K562 (cell line): ENCODE data around the gene IFITM2. TPM values are rescaled to one million over a fixed set of nuclear protein-coding genes. Genes with fewer than 3 reads are reported as not detected.

Source experiments
- MTA3 ChIP-seq: fragments of 450-650 bp; formaldehyde crosslinking; IDR thresholded peaks from 2 replicates; pipeline ENCODE4 v1.6.1; 2017; ENCODE audit warnings: mild to moderate bottlenecking, borderline replicate concordance
- PML ChIP-seq: IDR thresholded peaks from 2 replicates; pipeline ENCODE4 v1.6.1; 2012; ENCODE audit warnings: low read length, inconsistent platforms
- polyA plus RNA-seq, 8 experiments: library from polyadenylated mRNA; depleted of rRNA in 4 of 8; stranded (reverse) in 5 of 8; unstranded in 3 of 8; fragments of >200 nt; fragmentation: Nextera tagmentation in 2 of 8; fragmentation: Illumina TruSeq in 1 of 8; extraction: Ambion mirVana in 2 of 8; extraction: Trizol in 1 of 8; gene quantifications; 2 replicates each; pipeline versions ENCODE4 v1.2.1 to v1.2.3, GENCODE V29; 2011 to 2014; ENCODE audit warnings: inconsistent platforms in 1 of 8, missing spikeins in 1 of 8
- total RNA-seq, 7 experiments: library from RNA; depleted of rRNA in 6 of 7; stranded (reverse); fragments of >200 nt in 6 of 7; fragmentation: Illumina TruSeq in 2 of 7; extraction: Trizol in 2 of 7; gene quantifications; 2 replicates each; pipeline versions ENCODE4 v1.2.1 to v1.2.3, GENCODE V29; 2011 to 2021; ENCODE audit warnings: low replicate concordance in 1 of 7
- TF ChIP-seq, protein P1 (sequence below): fragments of 200-800 bp; sonication (Bioruptor generic); IDR thresholded peaks from 2 replicates; pipeline ENCODE4 v1.6.1; 2016; ENCODE audit warnings: missing genetic modification characterization, missing compliant biosample characterization
- TF ChIP-seq, protein P2 (sequence below), 2 experiments: fragments of 450-650 bp; IDR thresholded peaks; 2 replicates each; pipeline ENCODE4 v1.6.1; 2016

The IFITM2 gene
- total and polyA plus RNA-seq, 9 of the 15 experiments (the other 6 are each of a cell fraction or from before 2014, with no cell fraction given) = 52.8 to 4,872 (median 356) TPM

DNA sequence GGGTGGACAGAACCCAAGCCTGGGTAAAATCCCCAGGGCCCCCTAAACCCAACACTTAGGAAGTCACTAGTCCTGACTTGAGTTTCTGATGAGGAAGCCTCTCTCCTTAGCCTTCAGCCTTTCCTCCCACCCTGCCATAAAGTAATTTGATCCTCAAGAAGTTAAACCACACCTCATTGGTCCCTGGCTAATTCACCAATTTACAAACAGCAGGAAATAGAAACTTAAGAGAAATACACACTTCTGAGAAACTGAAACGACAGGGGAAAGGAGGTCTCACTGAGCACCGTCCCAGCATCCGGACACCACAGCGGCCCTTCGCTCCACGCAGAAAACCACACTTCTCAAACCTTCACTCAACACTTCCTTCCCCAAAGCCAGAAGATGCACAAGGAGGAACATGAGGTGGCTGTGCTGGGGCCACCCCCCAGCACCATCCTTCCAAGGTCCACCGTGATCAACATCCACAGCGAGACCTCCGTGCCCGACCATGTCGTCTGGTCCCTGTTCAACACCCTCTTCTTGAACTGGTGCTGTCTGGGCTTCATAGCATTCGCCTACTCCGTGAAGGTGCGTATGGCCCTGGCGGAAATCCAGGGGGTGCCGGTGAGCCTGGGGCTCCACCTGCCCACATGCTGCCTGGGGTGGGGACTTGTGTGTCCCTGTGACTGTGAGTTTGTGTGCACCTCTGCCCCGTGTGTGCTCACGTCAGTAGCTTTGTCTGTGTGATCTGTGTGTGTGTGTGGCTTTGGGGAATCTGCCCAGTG, 6.4 kb downstream of the IFITM2 start, which contains the start of gene IFITM1 (continued):
- TF ChIP-seq, protein P1, sequence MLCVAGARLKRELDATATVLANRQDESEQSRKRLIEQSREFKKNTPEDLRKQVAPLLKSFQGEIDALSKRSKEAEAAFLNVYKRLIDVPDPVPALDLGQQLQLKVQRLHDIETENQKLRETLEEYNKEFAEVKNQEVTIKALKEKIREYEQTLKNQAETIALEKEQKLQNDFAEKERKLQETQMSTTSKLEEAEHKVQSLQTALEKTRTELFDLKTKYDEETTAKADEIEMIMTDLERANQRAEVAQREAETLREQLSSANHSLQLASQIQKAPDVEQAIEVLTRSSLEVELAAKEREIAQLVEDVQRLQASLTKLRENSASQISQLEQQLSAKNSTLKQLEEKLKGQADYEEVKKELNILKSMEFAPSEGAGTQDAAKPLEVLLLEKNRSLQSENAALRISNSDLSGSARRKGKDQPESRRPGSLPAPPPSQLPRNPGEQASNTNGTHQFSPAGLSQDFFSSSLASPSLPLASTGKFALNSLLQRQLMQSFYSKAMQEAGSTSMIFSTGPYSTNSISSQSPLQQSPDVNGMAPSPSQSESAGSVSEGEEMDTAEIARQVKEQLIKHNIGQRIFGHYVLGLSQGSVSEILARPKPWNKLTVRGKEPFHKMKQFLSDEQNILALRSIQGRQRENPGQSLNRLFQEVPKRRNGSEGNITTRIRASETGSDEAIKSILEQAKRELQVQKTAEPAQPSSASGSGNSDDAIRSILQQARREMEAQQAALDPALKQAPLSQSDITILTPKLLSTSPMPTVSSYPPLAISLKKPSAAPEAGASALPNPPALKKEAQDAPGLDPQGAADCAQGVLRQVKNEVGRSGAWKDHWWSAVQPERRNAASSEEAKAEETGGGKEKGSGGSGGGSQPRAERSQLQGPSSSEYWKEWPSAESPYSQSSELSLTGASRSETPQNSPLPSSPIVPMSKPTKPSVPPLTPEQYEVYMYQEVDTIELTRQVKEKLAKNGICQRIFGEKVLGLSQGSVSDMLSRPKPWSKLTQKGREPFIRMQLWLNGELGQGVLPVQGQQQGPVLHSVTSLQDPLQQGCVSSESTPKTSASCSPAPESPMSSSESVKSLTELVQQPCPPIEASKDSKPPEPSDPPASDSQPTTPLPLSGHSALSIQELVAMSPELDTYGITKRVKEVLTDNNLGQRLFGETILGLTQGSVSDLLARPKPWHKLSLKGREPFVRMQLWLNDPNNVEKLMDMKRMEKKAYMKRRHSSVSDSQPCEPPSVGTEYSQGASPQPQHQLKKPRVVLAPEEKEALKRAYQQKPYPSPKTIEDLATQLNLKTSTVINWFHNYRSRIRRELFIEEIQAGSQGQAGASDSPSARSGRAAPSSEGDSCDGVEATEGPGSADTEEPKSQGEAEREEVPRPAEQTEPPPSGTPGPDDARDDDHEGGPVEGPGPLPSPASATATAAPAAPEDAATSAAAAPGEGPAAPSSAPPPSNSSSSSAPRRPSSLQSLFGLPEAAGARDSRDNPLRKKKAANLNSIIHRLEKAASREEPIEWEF (CRISPR knock-in tag) = no peak
- peak; percentile 68; the same call in 1 of the 2 replicates for TF ChIP-seq PML
- TF ChIP-seq, protein P2, sequence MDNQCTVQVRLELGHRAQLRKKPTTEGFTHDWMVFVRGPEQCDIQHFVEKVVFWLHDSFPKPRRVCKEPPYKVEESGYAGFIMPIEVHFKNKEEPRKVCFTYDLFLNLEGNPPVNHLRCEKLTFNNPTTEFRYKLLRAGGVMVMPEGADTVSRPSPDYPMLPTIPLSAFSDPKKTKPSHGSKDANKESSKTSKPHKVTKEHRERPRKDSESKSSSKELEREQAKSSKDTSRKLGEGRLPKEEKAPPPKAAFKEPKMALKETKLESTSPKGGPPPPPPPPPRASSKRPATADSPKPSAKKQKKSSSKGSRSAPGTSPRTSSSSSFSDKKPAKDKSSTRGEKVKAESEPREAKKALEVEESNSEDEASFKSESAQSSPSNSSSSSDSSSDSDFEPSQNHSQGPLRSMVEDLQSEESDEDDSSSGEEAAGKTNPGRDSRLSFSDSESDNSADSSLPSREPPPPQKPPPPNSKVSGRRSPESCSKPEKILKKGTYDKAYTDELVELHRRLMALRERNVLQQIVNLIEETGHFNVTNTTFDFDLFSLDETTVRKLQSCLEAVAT (IDR thresholded peaks at IDR 0.05) = peak; percentile 92 to 94
- peak; percentile 60 for TF ChIP-seq MTA3
